ENCODE data around the gene INSYN2B.

The INSYN2B gene

DNA sequence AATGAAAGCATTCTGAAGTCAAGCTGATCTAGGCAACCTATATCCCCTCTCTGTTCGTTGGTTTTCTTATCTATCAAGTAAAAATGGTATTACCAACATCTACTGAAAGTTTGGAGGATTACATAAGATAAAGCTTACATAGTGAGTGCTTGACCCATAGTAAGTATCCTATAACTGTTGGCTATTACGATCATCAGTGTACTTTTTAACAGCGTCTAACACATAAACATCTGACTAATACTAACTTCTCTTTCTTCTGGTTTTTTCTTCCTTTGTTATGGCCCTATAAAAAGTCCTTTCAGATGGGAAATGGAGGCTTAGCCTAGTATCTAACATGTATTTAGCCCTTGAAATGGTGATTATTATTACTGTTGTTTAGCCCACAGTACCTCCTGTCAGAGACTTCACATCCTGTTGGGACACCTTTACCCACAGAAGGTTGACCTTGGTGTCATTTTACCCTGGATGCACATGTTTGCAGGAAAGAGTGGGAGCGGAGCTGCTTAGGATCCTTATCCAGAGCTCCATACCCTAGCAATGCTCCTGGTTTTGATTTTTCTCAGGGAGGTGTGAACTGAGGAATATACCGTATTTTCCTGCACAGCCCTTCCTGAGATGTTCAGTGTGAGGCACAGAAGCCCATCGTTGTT, 6.0 kb downstream of the INSYN2B start:
- H3K9ac ChIP-seq (ENCODE audit: low read length in 2 of 2): no peak overlapping the region
- H3K36me3 ChIP-seq (ENCODE audit: control insufficient read depth in 2 of 2, insufficient read depth in 2 of 2, low read length in 2 of 2): no peaks in the 10 kb centered on the region
- no peak overlapping the region for H3K4me3 ChIP-seq (ENCODE audit: low read length in 2 of 2)
- H3K4me1 ChIP-seq (ENCODE audit: control insufficient read depth, insufficient read depth, low read length): no peaks in the 10 kb centered on the region
- no peak overlapping the region for H3K27ac ChIP-seq (ENCODE audit: low read length)
- peaks cover 3 to 8% of the 10 kb centered on the region in 2 donors for H3K27me3 ChIP-seq (ENCODE audit: control insufficient read depth in 1 of 2, insufficient read depth in 2 of 2, low read length in 2 of 2)
- H3K9me3 ChIP-seq (ENCODE audit: control insufficient read depth in 2 of 2, low read length in 2 of 2): no peaks in the 10 kb centered on the region

DNA sequence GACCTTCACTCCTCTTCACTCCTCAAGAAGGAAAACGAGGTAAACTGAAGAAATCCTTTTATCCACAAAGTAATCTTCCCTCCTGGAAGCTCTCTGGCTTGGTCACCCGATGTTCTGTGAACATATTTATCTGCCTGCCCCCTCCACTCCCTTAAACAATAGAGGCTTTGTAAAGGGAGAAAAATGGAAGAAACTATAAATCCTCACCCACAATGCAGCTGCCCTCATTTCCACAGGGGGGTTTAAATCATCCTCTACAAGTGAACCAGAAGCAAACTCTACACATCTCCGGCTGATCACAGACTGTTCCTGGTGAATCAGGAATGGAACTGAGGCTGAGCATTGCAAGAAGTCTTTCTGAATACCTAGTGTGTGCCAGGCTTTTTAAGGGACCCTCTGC, 7.2 kb downstream of the INSYN2B start:
- Histone ChIP-seq H3K4me3 (ENCODE audit: low read length in 2 of 2) (no peak overlapping the region), H3K9ac (ENCODE audit: low read length in 2 of 2) (no peak overlapping the region), H3K4me1 (ENCODE audit: control insufficient read depth, insufficient read depth, low read length) (no peaks in the 10 kb centered on the region), H3K36me3 (ENCODE audit: control insufficient read depth in 2 of 2, insufficient read depth in 2 of 2, low read length in 2 of 2) (no peaks in the 10 kb centered on the region), H3K9me3 (ENCODE audit: control insufficient read depth in 2 of 2, low read length in 2 of 2) (no peaks in the 10 kb centered on the region), H3K27ac (ENCODE audit: low read length) (no peak overlapping the region), H3K27me3 (ENCODE audit: control insufficient read depth in 1 of 2, insufficient read depth in 2 of 2, low read length in 2 of 2) (peaks cover 0 to 4% of the 10 kb centered on the region in 2 donors)

DNA sequence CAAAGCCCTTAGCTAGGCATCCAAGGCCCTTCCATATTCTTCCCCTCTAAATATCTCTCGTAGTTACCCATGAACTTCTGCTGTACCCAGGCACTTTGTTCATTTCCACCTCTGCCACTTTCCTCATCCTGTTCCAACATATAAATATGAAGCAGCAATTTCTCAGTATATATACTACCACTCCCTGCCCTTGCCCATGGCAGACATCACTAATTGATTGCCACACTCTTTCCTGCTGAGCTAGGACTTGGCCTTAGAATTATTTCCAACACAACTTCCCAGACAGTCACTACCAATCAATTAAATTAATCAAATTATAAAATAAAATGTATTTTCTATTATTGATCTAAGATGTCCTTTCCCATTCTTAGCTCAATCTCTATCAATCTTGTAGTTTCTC, 8.5 kb downstream of the INSYN2B start:
- Histone ChIP-seq H3K4me3 (ENCODE audit: low read length in 2 of 2) (no peak overlapping the region), H3K4me1 (ENCODE audit: control insufficient read depth, insufficient read depth, low read length) (no peaks in the 10 kb centered on the region), H3K9me3 (ENCODE audit: control insufficient read depth in 2 of 2, low read length in 2 of 2) (no peaks in the 10 kb centered on the region), H3K27ac (ENCODE audit: low read length) (no peak overlapping the region), H3K36me3 (ENCODE audit: control insufficient read depth in 2 of 2, insufficient read depth in 2 of 2, low read length in 2 of 2) (no peaks in the 10 kb centered on the region), H3K27me3 (ENCODE audit: control insufficient read depth in 1 of 2, insufficient read depth in 2 of 2, low read length in 2 of 2) (no peaks in the 10 kb centered on the region), H3K9ac (ENCODE audit: low read length in 2 of 2) (no peak overlapping the region)

DNA sequence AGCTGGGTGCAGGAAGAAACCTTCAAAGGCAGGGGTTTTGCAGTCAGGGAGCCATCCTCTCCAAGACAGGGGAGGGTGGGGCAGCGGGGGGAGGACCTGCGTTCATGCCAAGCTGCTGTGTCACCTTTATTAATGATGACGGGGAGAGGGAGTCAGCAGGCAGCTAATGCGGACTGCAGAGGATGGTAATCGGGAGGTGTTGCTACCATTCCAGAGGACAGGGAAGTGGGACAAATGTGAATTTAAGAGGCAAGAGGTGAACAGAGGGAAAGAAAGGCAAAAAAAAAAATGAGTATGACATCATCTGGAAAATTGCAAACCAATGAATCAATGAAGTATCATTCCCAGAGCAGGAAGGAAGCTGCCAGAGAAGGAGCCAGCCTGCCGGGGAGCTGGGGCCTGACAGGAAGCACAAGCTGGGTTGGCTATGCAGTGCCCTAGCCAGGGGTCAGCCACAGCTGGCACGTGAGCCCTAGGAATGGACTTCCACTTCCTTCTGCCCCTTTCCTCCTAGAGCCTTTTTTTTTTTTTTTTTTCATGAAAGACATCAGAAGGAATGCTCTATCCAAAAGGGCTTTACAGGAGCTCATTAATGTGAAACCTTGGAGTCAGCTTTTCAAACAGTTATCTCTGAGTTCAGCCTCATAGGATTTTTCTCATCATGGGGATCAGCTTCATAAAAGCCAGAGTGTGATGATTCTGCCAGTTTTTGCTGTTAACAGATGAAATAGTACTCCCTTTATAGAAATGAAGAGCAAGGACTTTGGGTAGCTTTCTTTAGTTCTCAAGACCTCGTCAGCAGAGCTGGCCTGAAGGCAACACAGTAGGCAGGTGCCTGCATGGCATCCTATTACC, 9.2 kb downstream of the INSYN2B start:
- Histone ChIP-seq H3K36me3 (ENCODE audit: control insufficient read depth in 2 of 2, insufficient read depth in 2 of 2, low read length in 2 of 2) (no peaks in the 10 kb centered on the region), H3K27ac (ENCODE audit: low read length) (no peak overlapping the region), H3K4me3 (ENCODE audit: low read length in 2 of 2) (no peak overlapping the region), H3K27me3 (ENCODE audit: control insufficient read depth in 1 of 2, insufficient read depth in 2 of 2, low read length in 2 of 2) (no peaks in the 10 kb centered on the region), H3K4me1 (ENCODE audit: control insufficient read depth, insufficient read depth, low read length) (no peaks in the 10 kb centered on the region), H3K9ac (ENCODE audit: low read length in 2 of 2) (no peak overlapping the region), H3K9me3 (ENCODE audit: control insufficient read depth in 2 of 2, low read length in 2 of 2) (no peaks in the 10 kb centered on the region)

DNA sequence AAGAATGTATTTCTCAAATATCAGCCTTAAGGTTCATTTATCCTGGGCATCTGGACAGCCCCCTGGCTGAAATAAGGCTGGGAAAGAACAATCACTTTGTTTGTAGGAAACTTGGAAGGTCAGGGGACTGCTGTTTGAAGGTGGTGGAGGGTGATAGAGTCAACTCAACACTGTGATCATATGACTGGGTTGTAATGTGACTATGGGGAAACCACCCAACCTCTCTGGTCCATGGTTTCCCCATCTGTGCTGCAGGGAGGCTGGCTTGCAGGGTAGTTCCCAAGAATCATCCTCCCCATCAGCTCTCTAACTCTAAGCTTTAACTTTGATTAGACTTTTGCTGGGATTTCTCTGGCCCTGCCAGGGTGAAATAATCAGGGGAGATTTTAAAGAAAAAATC, 10.0 kb downstream of the INSYN2B start:
- no peaks in the 10 kb centered on the region for H3K4me1 ChIP-seq (ENCODE audit: control insufficient read depth, insufficient read depth, low read length)
- no peaks in the 10 kb centered on the region for H3K9me3 ChIP-seq (ENCODE audit: control insufficient read depth in 2 of 2, low read length in 2 of 2)
- no peak overlapping the region for H3K27ac ChIP-seq (ENCODE audit: low read length)
- no peaks in the 10 kb centered on the region for H3K36me3 ChIP-seq (ENCODE audit: control insufficient read depth in 2 of 2, insufficient read depth in 2 of 2, low read length in 2 of 2)
- no peak overlapping the region for H3K4me3 ChIP-seq (ENCODE audit: low read length in 2 of 2)
- no peak overlapping the region for H3K9ac ChIP-seq (ENCODE audit: low read length in 2 of 2)
- H3K27me3 ChIP-seq (ENCODE audit: control insufficient read depth in 1 of 2, insufficient read depth in 2 of 2, low read length in 2 of 2): no peaks in the 10 kb centered on the region

DNA sequence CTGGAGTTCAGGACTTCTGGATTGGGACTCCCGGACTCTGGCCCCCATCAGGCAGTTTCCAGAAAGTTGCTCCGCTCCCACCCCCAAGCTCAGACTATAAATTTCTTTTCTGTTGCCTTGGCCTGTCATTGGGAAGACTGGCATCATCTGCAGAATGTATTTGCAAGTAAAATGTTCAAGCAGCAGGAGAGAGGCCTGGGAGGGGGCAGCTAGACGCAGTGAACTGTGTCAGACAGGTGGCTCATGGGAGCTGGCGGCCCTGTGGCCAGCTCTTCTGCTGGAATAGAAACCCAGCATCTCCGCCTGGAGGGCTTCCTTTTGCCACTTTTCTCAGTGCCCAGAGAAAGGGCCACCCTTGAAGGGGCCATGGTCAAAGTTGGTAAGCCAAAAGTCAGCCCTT, 16.0 kb downstream of the INSYN2B start:
- Histone ChIP-seq H3K27me3 (ENCODE audit: control insufficient read depth in 1 of 2, insufficient read depth in 2 of 2, low read length in 2 of 2) (no peaks in the 10 kb centered on the region), H3K9ac (ENCODE audit: low read length in 2 of 2) (no peak overlapping the region), H3K4me1 (ENCODE audit: control insufficient read depth, insufficient read depth, low read length) (no peaks in the 10 kb centered on the region), H3K27ac (ENCODE audit: low read length) (no peak overlapping the region), H3K9me3 (ENCODE audit: control insufficient read depth in 2 of 2, low read length in 2 of 2) (no peaks in the 10 kb centered on the region), H3K36me3 (ENCODE audit: control insufficient read depth in 2 of 2, insufficient read depth in 2 of 2, low read length in 2 of 2) (no peaks in the 10 kb centered on the region), H3K4me3 (ENCODE audit: low read length in 2 of 2) (no peak overlapping the region)

DNA sequence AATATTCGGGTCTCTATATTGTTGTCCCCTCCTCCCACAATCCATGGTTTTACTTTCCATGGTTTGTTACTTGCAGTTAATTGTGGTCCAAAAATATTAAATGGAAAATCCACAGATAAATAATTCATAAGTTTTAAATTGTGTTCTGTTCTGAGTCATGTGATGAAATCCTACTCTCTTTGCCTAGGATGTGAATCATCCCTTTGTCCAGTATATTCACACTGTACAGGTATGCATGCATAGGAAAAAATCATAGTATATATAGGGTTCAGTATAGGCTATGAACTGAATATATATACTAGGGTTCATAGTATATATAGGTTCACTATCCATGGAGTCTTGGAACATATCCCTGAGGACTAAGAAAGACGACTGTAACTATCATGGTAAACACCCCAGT, 19.6 kb downstream of the INSYN2B start:
- H3K9me3 ChIP-seq (ENCODE audit: control insufficient read depth in 2 of 2, low read length in 2 of 2): no peaks in the 10 kb centered on the region
- H3K27ac ChIP-seq (ENCODE audit: low read length): no peak overlapping the region
- H3K9ac ChIP-seq (ENCODE audit: low read length in 2 of 2): no peak overlapping the region
- no peak overlapping the region for H3K4me3 ChIP-seq (ENCODE audit: low read length in 2 of 2)
- H3K36me3 ChIP-seq (ENCODE audit: control insufficient read depth in 2 of 2, insufficient read depth in 2 of 2, low read length in 2 of 2): no peaks in the 10 kb centered on the region
- H3K27me3 ChIP-seq (ENCODE audit: control insufficient read depth in 1 of 2, insufficient read depth in 2 of 2, low read length in 2 of 2): no peaks in the 10 kb centered on the region
- no peaks in the 10 kb centered on the region for H3K4me1 ChIP-seq (ENCODE audit: control insufficient read depth, insufficient read depth, low read length)

DNA sequence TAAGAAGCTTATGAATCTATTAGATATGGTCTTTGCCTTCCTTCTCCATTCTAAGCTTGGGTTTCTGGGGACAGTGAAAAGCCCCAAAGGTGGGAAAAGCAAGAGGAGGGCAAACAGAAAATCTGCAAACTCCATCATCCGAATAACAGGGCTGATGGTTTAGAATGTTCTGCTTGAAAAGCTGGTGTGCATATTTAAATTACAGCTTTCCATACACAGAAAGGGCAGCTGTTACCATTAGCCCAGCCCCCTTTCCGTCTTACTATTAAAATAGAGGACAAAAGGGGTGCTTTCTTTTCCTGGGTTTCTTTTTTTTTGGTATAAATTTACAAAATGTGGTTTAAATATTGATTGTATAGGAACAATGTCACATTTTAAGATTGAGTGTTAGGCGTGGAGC, 22.0 kb downstream of the INSYN2B start:
- Histone ChIP-seq H3K27me3 (ENCODE audit: control insufficient read depth in 1 of 2, insufficient read depth in 2 of 2, low read length in 2 of 2) (no peaks in the 10 kb centered on the region), H3K36me3 (ENCODE audit: control insufficient read depth in 2 of 2, insufficient read depth in 2 of 2, low read length in 2 of 2) (no peaks in the 10 kb centered on the region), H3K4me1 (ENCODE audit: control insufficient read depth, insufficient read depth, low read length) (no peaks in the 10 kb centered on the region), H3K9ac (ENCODE audit: low read length in 2 of 2) (no peak overlapping the region), H3K27ac (ENCODE audit: low read length) (no peak overlapping the region), H3K9me3 (ENCODE audit: control insufficient read depth in 2 of 2, low read length in 2 of 2) (no peaks in the 10 kb centered on the region), H3K4me3 (ENCODE audit: low read length in 2 of 2) (no peak overlapping the region)

DNA sequence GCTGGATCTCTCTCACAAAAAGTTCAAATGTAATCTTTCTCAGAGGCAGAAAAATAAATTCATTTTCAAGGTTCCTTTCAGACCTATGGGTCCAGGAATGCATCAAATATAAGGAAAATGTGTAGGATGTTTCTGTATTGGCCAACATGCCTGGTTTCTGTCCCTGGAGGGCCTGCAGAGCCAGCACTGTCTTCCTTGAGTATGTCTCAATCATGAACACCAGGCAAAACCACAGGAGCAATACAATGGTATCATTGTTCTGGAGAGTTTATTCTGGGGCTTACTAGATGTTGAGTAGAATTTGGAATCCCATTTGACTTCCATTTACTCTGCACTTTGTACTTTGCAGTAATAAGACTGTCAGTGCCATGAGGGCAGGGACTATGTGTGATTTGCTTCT, 23.5 kb downstream of the INSYN2B start:
- Histone ChIP-seq H3K36me3 (ENCODE audit: control insufficient read depth in 2 of 2, insufficient read depth in 2 of 2, low read length in 2 of 2) (no peaks in the 10 kb centered on the region), H3K9me3 (ENCODE audit: control insufficient read depth in 2 of 2, low read length in 2 of 2) (no peaks in the 10 kb centered on the region), H3K4me1 (ENCODE audit: control insufficient read depth, insufficient read depth, low read length) (no peaks in the 10 kb centered on the region), H3K27ac (ENCODE audit: low read length) (no peak overlapping the region), H3K9ac (ENCODE audit: low read length in 2 of 2) (no peak overlapping the region), H3K4me3 (ENCODE audit: low read length in 2 of 2) (no peak overlapping the region), H3K27me3 (ENCODE audit: control insufficient read depth in 1 of 2, insufficient read depth in 2 of 2, low read length in 2 of 2) (no peaks in the 10 kb centered on the region)

DNA sequence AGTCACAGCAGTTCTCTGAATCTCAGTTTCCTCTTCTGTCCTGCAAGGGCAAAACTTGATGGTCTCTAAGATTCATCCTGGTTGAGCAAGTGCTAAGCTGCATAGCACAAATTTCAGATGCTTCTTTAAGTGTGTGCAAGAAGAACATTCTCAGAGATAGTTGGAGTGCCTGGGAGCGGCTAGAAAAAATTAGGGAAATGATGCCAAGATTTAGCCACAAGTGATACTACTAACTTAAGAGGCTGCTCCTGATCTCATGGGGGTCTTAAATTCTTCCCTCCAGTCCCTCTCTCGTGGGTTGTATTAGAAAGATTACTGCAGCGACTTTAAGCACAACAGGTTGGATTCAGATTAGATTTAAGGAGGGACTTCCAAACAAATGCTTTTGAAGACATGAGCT, 24.2 kb downstream of the INSYN2B start:
- Histone ChIP-seq H3K36me3 (ENCODE audit: control insufficient read depth in 2 of 2, insufficient read depth in 2 of 2, low read length in 2 of 2) (no peaks in the 10 kb centered on the region), H3K27ac (ENCODE audit: low read length) (no peak overlapping the region), H3K4me3 (ENCODE audit: low read length in 2 of 2) (no peak overlapping the region), H3K9me3 (ENCODE audit: control insufficient read depth in 2 of 2, low read length in 2 of 2) (no peaks in the 10 kb centered on the region), H3K9ac (ENCODE audit: low read length in 2 of 2) (no peak overlapping the region), H3K27me3 (ENCODE audit: control insufficient read depth in 1 of 2, insufficient read depth in 2 of 2, low read length in 2 of 2) (no peaks in the 10 kb centered on the region), H3K4me1 (ENCODE audit: control insufficient read depth, insufficient read depth, low read length) (no peaks in the 10 kb centered on the region)

DNA sequence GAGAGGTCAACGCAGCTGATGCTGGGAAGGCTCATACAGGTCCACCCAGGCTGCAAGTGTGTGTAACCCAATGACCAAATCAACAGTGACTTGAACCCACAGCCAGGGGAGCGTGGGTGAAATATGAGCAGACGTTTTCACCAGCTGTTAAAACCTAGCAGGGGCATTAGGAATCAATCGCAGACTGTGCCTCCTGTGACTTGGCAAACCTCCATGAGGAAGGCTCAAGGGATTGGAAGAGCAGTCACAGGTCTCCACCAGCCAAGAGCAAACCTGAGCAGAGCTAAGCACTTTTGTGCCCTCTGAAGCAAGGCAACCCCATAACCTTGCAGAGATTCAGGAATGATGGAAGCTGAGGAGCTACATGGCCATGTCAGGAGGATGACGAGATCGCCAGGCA, 25.5 kb downstream of the INSYN2B start:
- H3K27ac ChIP-seq (ENCODE audit: low read length): no peak overlapping the region
- no peak overlapping the region for H3K4me3 ChIP-seq (ENCODE audit: low read length in 2 of 2)
- H3K9me3 ChIP-seq (ENCODE audit: control insufficient read depth in 2 of 2, low read length in 2 of 2): no peaks in the 10 kb centered on the region
- H3K27me3 ChIP-seq (ENCODE audit: control insufficient read depth in 1 of 2, insufficient read depth in 2 of 2, low read length in 2 of 2): no peaks in the 10 kb centered on the region
- no peak overlapping the region for H3K9ac ChIP-seq (ENCODE audit: low read length in 2 of 2)
- no peaks in the 10 kb centered on the region for H3K36me3 ChIP-seq (ENCODE audit: control insufficient read depth in 2 of 2, insufficient read depth in 2 of 2, low read length in 2 of 2)
- H3K4me1 ChIP-seq (ENCODE audit: control insufficient read depth, insufficient read depth, low read length): no peaks in the 10 kb centered on the region
